Activated CD8-positive, alpha-beta memory T cell treated with anti-CD3 and anti-CD28 coated beads for 36 hours (primary cell): Measurements from ENCODE around the gene TMEM170A. TPM values are rescaled to one million over a fixed set of nuclear protein-coding genes. Genes with fewer than 3 reads are reported as not detected.
"Not testable (repeated sequence)": the region's sequence is repeated elsewhere in the genome, so short reads cannot be mapped to it uniquely, and the experiment has no call there.

ENCODE experiments used
- CTCF ChIA-PET: fragments of 350-600 bp; sonication (Branson Sonifier 250); formaldehyde crosslinking; loops from one replicate; lab custom pipeline; 2021; ENCODE audit warnings: antibody characterized with exemption; lab: Charles Lee
- POLR2A ChIA-PET: fragments of 350-600 bp; sonication (Branson Sonifier 250); formaldehyde crosslinking; loops from one replicate; lab custom pipeline; 2021; ENCODE audit warnings: antibody characterized with exemption; lab: Charles Lee
- total RNA-seq, 2 experiments: library from RNA; stranded (reverse); gene quantifications; one replicate each; pipeline ENCODE4 v1.2.3, GENCODE V29; 2021

TMEM170A gene, protein sequence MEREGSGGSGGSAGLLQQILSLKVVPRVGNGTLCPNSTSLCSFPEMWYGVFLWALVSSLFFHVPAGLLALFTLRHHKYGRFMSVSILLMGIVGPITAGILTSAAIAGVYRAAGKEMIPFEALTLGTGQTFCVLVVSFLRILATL
- 10 to 100 TPM; 38.0 to 42.7 TPM for total RNA-seq

DNA sequence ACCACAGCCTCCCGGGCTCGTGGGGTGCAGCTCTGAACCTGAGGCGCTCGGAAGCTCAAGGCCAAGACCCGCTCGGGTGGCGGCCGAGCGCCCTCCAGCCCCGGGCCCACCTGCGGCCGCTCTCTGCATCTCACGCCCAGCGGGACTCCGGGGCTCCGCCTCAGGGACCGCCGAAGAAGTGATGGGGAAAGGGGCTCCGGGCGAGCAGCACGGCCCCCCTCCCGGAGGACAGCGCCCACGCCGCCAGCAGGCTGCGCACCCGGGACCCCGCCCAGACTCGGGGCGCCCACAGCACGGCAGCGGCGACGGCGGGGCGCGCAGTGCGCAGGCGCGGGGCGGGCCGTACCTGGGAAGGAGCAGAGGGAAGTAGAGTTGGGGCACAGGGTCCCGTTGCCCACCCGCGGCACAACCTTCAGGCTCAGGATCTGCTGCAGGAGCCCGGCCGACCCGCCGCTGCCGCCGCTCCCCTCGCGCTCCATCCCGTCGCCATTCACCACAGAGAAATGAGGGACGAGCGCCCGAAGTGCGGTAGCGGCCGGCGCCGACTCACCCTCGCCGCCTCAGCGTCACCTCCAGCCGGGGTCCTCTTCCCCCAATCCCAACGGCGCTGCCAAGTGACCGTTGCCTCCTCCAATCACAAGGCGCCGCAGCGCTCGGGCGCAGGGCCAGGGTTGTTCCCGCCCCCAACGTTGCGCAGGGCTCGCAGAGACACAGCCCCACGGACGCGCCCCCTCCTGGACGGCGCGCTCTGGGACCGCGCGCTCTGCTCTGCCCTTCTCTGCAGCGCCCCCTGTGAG, at the start of gene TMEM170A:
Gene TMEM170A, minus strand, starts transcription at position 568 of the 797 bp plus-strand sequence. Its CDS starts 89 bp downstream, at position 479.
- CTCF ChIA-PET: interaction anchor here (0.6 to 2.8 kb wide), 14 partner anchors 10 to 856 kb away, joined by 3 to 18 read pairs (median 4); partner anchors contain the start of genes CFDP1, KARS1 and TERF2IP
- POLR2A ChIA-PET: interaction anchor here (0.6 to 1.4 kb wide), 5 partner anchors 31 to 183 kb away, joined by 3 to 7 read pairs (median 4); partner anchors contain the start of genes CFDP1, KARS1 and TERF2IP

DNA sequence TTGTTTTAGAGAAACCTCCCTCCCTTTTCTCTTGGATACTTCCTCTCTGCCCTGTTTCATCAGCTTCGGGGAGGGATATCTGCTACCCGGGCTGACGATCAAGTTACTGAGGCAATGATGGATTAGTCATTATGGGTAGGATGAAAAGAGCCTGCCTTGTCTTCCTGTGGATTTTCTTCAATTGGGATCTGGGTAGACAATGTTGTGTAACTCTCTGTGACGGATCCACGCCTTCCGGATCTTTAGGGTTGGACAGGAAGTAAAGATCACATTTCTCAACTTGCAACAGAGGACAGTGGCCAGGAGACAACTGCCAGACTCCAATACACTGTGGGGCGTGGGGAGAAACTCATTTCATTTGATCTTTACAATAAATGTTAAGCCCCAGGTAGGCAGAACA, 42.1 kb upstream of the TMEM170A start:
- POLR2A ChIA-PET: no interaction called here
- CTCF ChIA-PET: no interaction called here

DNA sequence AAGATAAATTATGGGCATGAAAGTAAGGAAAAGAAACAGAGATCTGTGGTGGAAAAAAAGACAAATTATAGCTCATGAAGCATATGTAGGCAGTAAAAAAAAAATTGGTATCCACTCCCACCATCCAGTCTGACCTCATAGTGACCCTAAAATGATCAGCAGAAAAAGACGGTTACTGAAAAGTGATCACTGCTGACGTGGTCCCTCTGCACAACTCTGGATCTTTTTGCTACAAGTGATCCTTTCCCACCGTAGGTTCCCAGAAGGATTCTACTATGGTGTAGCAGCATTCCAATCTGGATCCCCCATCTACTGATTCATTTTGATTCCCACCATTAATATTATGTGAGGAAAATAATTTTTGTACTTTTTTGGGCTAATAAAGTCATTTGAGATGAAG, 41.6 kb upstream of the TMEM170A start:
- ChIA-PET CTCF (interaction anchor here (1.9 kb wide), 1 partner anchor 11 kb away, joined by 5 read pairs; no protein-coding TSS in a partner anchor), POLR2A (no interaction called here)

DNA sequence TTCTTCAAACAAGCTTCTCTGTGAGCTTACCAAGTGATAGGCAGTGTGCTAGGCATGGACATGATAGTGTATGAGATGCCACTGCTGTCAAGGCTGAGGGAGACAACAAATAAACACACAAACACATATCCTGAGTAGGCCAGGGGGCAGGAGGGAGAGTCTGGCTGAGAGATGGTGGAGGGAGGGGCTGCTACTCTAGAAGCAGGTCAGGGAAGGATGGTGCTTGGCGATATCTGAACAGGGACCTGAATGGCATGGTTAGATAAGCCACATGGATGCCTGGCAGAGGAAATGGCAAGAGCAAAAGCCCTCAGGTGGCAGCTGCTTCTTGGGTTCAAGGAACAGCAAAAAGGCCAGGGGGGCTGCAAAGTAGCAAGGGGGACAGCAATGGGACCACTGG, 39.3 kb upstream of the TMEM170A start:
- CTCF ChIA-PET: no interaction called here

DNA sequence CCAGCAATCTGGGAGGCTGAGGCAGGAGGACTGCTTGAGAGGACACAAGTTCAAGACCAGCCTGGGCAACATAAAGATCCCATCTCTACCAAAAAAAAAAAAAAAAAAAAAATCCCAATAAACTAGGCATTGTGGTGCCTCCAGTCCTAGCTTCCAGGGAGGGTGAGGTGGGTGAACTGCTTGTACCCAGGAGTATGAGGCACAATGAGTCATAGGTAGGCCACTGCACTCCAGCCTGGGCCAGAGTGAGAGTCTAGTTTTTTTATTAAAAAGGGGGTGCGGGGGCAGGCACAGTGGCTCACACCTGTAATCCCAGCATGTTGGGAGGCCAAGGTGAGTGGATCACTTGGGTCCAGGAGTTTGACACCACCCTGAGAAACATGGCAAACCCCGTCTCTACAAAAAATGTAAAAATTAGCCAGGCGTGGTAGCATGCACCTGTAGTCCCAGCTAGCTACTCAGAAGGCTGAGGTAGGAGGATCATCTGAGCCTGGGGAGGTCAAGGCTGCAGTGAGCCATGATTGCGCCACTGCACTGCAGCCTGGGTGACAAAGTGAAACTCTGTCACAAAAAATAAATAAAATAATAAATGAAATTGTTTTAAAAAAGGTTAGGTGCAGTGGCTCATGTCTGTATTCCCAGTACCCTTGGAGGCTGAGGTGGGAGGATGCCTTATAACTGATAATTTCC, 38.6 kb upstream of the TMEM170A start:
- POLR2A ChIA-PET: no interaction called here
- CTCF ChIA-PET: no interaction called here

More for the DNA sequence above, 39.3 kb upstream of the TMEM170A start:
- POLR2A ChIA-PET: no interaction called here

DNA sequence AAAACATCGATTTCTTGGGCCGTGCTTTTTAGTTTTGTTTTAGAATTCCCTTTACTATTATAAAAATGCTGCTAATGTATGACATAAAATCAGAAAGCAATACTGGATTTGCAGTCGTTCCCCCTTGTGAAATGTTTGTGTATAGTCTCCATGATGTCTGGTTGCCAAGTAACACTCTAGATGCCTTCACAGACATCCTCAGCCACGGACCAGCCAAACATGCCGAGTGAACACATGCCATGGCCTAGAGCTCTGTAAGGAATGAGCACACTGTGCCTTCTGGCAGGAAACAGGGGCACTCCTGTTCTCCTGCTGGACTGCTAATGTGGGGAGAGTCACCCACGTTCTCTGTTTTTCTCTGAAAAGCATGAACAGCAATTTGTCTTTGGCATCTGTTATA, 37.3 kb upstream of the TMEM170A start:
- CTCF ChIA-PET, POLR2A ChIA-PET: not testable (repeated sequence)

DNA sequence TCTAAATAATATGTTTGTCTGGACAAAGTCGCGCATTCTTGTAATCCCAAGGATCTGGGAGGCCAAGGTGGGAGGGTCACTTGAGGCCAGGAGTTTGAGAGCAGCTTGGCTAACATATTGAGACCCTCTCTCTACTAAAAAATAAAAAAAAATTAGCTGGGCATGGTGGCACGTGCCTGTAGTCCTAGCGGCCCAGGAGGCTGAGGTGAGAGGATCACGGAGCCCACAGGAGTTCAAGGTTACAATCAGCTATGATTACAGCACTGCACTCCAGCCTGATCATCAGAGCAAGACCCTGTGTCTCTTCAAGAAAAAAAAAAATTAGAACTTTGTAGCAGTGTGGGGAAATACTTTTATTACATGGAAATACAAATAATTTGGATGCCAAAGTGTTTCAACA, 36.9 kb upstream of the TMEM170A start:
- POLR2A ChIA-PET: no interaction called here
- CTCF ChIA-PET: no interaction called here

DNA sequence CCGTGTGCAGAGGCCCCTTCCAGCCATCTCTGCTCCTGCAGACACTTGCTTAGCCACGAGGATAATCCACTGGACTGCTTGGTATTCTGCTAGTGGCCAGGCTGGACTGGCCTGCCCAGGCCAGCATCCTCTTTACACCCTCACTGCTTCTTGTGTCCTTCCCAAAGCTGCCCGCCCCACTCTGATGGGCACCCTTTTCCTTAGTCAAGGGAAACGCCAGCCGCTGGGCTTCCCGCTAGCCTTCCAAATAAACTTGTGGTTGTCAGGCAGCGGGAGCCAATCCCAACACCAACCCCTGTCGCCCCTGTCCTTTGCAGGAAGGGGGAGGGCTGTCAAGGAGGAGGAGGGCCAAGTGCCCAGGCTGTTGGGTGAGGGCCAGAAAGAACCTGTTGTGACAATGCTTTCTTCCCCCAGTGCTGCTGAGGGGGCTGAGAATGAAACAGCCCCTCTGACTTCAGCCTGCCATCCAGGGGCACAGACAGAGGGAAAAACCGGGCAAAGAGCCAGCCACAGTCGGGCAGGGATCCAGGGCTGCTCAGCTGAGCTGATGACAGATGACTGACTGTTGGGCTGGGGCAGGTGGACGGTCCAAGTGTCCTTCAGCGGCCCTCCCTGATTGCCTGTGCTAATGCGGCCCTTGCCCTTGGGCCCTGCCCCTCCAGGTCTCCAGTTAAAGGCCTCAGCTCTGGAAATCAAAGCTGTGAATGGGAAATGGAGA, 34.3 kb upstream of the TMEM170A start:
- CTCF ChIA-PET, POLR2A ChIA-PET: not testable (repeated sequence)

DNA sequence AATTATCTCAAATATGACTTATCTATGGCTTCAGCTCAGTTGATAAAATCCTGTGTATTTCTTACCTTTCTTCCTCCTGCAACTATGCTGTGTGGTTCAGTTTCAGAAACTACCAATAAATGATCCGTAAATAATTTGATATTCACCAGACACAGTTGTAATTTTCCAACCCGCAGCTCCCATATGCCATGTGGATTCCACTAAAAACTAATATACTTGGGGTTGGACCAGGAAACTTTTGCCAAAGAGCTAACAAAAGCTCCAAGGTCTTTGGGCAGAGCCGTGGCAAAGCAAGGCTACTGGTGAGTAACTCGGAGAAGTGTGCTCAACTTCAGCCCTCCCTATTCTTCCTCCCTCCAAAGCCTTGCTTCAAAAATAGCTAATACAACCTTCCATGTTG, 33.1 kb upstream of the TMEM170A start:
- CTCF ChIA-PET: no interaction called here
- POLR2A ChIA-PET: no interaction called here

DNA sequence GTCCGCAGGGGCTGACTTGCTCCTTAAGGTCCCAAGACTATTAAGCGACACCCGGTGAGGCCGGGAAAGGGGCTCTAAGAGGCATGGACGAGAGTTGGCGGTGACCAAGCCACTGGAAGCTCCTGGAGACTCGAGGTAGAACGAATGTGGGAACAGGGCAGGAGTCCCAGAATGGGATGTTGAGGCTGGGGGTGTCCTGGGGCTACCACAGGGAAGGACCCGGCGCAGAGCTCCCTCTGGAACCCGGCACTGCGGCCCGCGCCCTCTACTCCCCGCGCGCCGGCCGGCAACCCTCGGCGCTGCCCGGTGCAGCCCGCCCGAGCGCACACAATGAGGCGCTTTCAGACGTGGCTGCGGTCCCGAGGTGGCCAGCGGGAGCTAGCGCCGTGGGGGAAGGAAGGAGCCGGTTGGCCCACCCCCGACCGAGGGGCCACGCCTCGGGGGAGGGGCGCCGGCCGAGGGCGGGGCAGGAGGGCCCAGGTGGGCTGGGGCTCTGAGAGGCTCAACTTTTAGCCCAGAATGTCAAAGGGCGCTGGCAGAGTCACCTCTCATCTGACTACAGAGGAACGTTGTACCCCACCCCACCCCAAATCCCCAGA, 30.7 kb upstream of the TMEM170A start, which contains the start of gene CHST6:
Gene CHST6, minus strand, starts transcription at position 366 of the 599 bp plus-strand sequence. CDS start 15,613 bp downstream, outside the sequence.
- CTCF ChIA-PET: interaction anchor here (0.8 to 1.5 kb wide), 2 partner anchors 22 to 23 kb away, joined by 3 to 5 read pairs; no protein-coding TSS in a partner anchor
- POLR2A ChIA-PET: no interaction called here

DNA sequence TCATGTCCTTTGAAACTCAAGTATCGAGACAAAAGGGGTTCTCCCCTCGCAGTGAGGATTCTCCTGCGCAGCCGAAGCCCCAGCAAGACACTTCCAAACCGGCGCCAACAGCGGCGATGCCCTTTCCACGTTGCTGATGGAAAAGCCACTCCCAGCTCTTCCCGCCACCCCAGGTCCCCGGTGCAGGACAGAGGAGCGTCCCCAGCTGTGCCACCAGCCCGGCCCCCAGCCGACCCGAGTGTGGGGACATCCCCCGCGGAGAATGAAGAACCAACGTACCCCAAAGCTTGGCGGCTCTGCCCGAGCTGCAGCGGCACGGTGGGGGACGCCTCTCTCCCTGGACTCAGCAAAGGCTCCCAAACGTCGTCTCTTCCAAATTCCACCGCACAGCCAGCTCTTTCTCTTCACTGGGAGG, 30.2 kb upstream of the TMEM170A start:
- CTCF ChIA-PET: interaction anchor here (0.6 to 1.5 kb wide), 3 partner anchors 22 to 1685 kb away, joined by 3 to 5 read pairs (median 4); no protein-coding TSS in a partner anchor
- POLR2A ChIA-PET: no interaction called here

DNA sequence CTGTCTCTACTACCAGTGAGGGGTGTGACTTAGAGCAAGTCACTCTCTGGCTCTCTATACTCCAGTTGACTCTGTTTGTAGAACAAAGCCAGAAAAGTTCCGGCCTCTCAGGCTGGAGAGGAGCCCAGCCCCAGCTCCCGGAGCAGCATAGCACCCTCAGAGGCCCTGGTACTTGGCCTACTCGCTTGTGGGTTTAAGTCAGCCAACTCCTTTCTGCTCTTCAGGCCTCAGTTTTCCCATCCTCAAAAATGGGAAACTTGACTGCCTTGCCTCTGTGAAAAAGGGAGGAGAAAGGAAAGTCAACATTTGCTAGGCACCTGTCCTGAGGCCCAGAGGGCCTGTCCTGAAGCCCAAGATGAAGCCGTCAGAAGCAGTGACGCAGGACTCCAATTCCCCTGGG, 29.7 kb upstream of the TMEM170A start:
- CTCF ChIA-PET: interaction anchor here (0.6 to 1.5 kb wide), 2 partner anchors 23 to 1685 kb away, joined by 4 to 5 read pairs; no protein-coding TSS in a partner anchor
- POLR2A ChIA-PET: no interaction called here

DNA sequence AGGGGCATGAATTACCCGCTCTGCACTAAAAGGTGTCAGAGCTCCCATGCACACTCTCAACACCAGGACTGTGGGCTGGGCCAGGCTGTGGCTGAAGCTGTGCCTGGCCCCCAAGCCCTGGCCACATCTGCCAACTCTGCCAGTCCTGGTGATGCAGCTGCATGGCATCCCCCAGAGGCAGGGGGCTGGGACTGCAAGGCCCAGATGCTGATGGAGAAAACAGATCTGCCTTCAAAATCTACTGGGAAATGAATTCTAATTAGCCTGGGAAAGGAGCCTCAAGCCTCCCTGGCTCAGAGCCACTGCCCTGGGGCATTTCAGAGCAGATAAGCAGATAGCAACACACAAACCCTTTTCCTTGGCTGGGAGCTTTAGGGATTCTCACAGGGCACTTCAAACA, 27.4 kb upstream of the TMEM170A start:
- POLR2A ChIA-PET: no interaction called here
- CTCF ChIA-PET: no interaction called here

DNA sequence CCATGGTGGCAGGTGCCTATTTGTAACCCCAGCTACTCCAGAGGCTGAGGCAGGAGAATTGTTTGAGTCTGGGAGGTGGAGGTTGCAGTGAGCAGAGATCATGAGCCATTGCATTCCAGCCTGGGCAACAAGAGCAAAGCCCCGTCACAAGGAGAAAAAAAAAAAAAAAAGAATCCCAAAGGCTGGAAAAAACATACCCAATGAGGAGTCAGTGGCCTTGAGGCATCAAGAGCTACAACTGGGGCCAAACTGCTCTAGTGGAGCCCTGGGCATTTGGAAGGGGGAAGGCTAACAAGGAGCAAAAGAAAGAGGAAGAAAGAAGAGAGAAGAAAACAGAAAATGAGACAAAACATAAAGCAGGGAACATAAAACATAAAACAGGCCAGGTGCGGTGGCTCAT, 23.8 kb upstream of the TMEM170A start:
- ChIA-PET CTCF (no interaction called here), POLR2A (interaction anchor here (0.6 kb wide), 1 partner anchor 163 kb away, joined by 5 read pairs; no protein-coding TSS in a partner anchor)

DNA sequence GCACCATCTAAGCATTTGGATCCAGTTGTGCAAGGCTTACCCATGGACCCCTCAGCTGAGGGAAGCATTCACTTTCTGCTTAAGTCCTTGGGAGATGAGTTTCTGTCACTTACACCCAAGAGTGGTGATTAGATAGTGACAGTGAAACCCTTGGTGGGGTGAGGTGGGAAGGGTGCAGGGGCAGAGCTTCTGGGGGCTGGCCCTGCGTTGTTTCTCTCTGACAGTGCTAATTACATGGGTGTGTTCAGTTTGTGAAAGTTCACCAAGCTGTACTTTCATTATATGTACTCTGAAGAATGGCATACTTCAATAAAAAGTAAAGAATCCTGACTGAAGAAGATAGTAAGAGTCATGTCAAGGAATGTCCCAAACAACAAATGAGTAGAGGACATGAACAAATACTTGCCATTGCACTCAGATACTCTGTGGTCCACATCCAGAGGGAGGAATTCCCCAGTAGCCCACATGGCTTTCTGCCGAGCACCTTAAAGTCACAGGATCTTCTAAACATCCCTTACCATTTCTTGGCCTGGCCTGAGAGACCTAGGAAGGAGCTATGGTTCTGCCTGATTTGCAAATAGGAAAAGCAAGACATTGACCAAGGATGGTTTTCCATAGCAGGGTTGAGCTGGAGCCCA, 22.3 kb upstream of the TMEM170A start:
- ChIA-PET CTCF (interaction anchor here (1.1 kb wide), 1 partner anchor 22 kb away, joined by 4 read pairs; no protein-coding TSS in a partner anchor), POLR2A (no interaction called here)

DNA sequence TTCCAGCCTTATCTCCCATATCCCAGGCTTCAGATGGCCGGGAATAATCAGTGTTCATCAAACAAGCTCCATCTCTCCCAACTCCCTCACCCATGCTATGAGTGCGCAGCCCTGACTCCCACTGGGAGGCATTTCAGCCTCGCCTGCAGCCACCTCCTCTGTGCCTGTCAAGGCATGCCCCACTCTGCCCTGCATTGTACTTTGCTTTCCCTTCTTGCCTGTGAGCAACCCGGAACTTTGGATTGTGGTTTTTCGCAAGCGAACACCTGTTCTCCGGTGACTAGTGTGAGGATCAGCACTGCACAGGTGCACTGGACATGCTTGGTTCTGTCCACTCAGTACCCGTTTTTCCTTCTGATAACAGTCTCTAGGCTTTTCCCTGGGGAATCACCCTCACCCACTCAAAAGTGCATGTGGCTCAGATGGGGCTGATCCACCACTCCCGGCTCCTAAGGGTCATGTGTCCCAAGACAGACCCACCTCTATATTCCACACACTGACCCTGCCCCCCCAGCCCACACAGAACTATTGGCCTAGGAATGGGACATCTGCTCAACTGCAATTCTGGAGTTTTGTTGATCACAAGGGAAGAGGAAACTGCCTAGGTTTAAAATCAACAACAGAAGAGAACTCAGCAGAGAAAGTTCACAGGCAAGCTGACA, 21.7 kb upstream of the TMEM170A start:
- CTCF ChIA-PET: interaction anchor here (1.1 kb wide), 1 partner anchor 21 kb away, joined by 4 read pairs; no protein-coding TSS in a partner anchor
- POLR2A ChIA-PET: no interaction called here

DNA sequence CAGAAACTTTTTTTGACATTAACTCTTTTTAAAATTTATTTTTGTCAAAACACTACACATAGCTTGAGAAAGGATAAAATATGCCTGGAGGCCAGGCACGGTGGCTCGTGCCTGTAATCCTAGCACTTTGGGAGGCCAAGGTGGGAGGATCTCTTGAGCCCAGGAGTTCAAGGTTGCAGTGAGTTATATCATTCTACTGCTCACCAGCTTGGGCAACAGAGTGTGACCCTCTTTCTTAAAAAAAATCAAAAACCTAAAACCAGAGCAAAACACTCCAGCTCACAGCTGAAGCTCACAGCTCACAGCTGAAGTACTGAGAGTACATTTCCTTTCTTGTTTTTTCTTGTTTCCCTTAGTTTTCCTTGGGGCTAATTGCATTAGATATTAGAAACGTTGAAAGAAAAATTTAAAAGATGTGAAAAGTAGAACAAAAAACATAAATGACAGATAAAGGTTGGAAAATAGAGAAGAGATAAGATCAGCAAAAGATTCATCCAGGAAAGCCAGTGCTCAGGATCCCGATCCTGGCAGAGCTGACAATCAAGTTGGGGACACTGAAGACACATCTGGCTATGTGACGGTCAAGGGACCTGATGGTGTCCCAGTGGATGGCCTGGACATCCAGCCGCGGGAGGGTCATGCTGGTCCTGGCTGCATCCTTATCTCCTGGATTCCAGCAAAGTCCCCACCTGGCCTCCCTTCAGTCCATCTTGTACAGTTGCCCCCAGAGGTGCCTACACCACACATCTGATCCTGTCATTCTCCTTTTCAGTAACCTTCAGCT, 20.9 kb upstream of the TMEM170A start:
- POLR2A ChIA-PET: no interaction called here
- CTCF ChIA-PET: interaction anchor here (0.5 to 1.5 kb wide), 2 partner anchors 20 to 32 kb away, joined by 3 to 4 read pairs; no protein-coding TSS in a partner anchor
